Hepatocyte (in vitro differentiated cells): ENCODE measurements around the gene CHKA. TPM values are rescaled to one million over a fixed set of nuclear protein-coding genes. Genes with fewer than 3 reads are reported as not detected.

Experiments
- DNase-seq: peaks from one replicate; pipeline ENCODE4 v3.0.0-alpha.2; 2016; ENCODE audit warnings: low spot score
- H2AFZ ChIP-seq: fragments of 200-600 bp; sonication (generic); 2 replicates; pipeline ENCODE4 v1.6.0; 2016; ENCODE audit warnings: antibody characterized with exemption, mild to moderate bottlenecking
- H3K27ac ChIP-seq: fragments of 200-600 bp; sonication (generic); 2 replicates; pipeline ENCODE4 v1.5.1; 2016; ENCODE audit warnings: mild to moderate bottlenecking
- H3K27me3 ChIP-seq: fragments of 200-600 bp; sonication (generic); 2 replicates; pipeline ENCODE4 v1.6.1; 2016
- H3K36me3 ChIP-seq: fragments of 200-600 bp; sonication (generic); replicated peaks from 2 replicates; pipeline ENCODE4 v1.5.1; 2016; ENCODE audit warnings: low read depth; ENCODE audit not compliant: insufficient read depth
- H3K4me1 ChIP-seq: fragments of 200-600 bp; sonication (generic); 2 replicates; pipeline ENCODE4 v1.5.1; 2016; ENCODE audit warnings: mild to moderate bottlenecking, moderate library complexity; ENCODE audit not compliant: insufficient read depth
- H3K4me2 ChIP-seq: fragments of 200-600 bp; sonication (generic); 2 replicates; pipeline ENCODE4 v1.6.0; 2016
- H3K4me3 ChIP-seq: fragments of 200-600 bp; sonication (generic); 2 replicates; pipeline ENCODE4 v1.5.1; 2016; ENCODE audit warnings: mild to moderate bottlenecking
- H3K79me2 ChIP-seq: fragments of 200-600 bp; sonication (generic); 2 replicates; pipeline ENCODE4 v1.6.0; 2017; ENCODE audit warnings: mild to moderate bottlenecking
- H3K9me2 ChIP-seq: fragments of 200-600 bp; sonication (generic); replicated peaks from 2 replicates; pipeline ENCODE4 v1.6.0; 2017; ENCODE audit warnings: mild to moderate bottlenecking; ENCODE audit not compliant: insufficient read depth
- H3K9me3 ChIP-seq: fragments of 200-600 bp; sonication (generic); 2 replicates; pipeline ENCODE4 v1.5.1; 2016; ENCODE audit warnings: low read depth, mild to moderate bottlenecking
- H4K20me1 ChIP-seq: fragments of 200-600 bp; sonication (generic); 2 replicates; pipeline ENCODE4 v1.6.0; 2016; ENCODE audit warnings: mild to moderate bottlenecking; ENCODE audit not compliant: insufficient read depth, poor library complexity, severe bottlenecking
- CTCF ChIP-seq: fragments of 200-600 bp; sonication (generic); IDR thresholded peaks from 2 replicates; pipeline ENCODE4 v1.5.1; 2016; ENCODE audit warnings: antibody characterized with exemption, mild to moderate bottlenecking; ENCODE audit not compliant: poor library complexity
- EZH2 ChIP-seq: fragments of 200-600 bp; sonication (generic); IDR thresholded peaks from 2 replicates; pipeline ENCODE4 v1.6.1; 2016; ENCODE audit warnings: antibody characterized with exemption, mild to moderate bottlenecking, borderline replicate concordance
- EZH2phosphoT487 ChIP-seq: fragments of 200-600 bp; sonication (generic); IDR thresholded peaks from one replicate; pipeline ENCODE4 v1.6.1; 2018; ENCODE audit warnings: antibody characterized with exemption, mild to moderate bottlenecking, low read depth, moderate library complexity; ENCODE audit not compliant: unreplicated experiment, severe bottlenecking
- WGBS: methylation state at CpG from one replicate; pipeline ENCODE4 v1.1.6; 2016; ENCODE audit warnings: low lambda C conversion rate; ENCODE audit errors: missing lambda C conversion rate; 5-methylcytosine and 5-hydroxymethylcytosine counted together
- polyA plus RNA-seq: library from polyadenylated mRNA; unstranded; fragments of >200 nt; fragmentation: Nextera tagmentation; extraction: Ambion mirVana; gene quantifications from 2 replicates; pipeline ENCODE4 v1.2.1, GENCODE V29; 2016
- total RNA-seq: library from RNA; depleted of rRNA; stranded (reverse); fragments of >200 nt; gene quantifications from 2 replicates; pipeline ENCODE4 v1.2.3, GENCODE V29; 2014

CHKA gene
- total and polyA plus RNA-seq, 2 experiments from 2014 or later: 70.0 to 117 TPM

- Histone ChIP-seq H3K4me2 (peak overlapping the region; percentile 87), H3K4me3 (peak overlapping the region; percentile 17), H3K9me2 (no peaks in the 10 kb centered on the region), H2AFZ (peak overlapping the region; percentile 83), H3K4me1 (peaks cover 16% of the 10 kb centered on the region), H3K79me2 (no peaks in the 10 kb centered on the region), H4K20me1 (no peaks in the 10 kb centered on the region), H3K27ac (peak overlapping the region; percentile 93), H3K36me3 (no peaks in the 10 kb centered on the region), H3K9me3 (no peaks in the 10 kb centered on the region), H3K27me3 (no peaks in the 10 kb centered on the region)
- no peak for TF ChIP-seq EZH2
- DNase-seq: peak; percentile 91
- WGBS: 30% methylated on average over 13 of the region's 15 CpGs
These were observed 7.6 kb upstream of the CHKA start for GRCh38 chr11:68128682-68129327.

GRCh38 chr11:68127714-68128681 lies 6.8 kb upstream of the CHKA start:
- no peaks in the 10 kb centered on the region for H4K20me1 ChIP-seq
- peak overlapping the region; percentile 87 for H3K4me2 ChIP-seq
- H3K79me2 ChIP-seq: no peaks in the 10 kb centered on the region
- TF ChIP-seq EZH2 (no peak), CTCF (no peak), EZH2phosphoT487 (no peak)
- H3K27me3 ChIP-seq: no peaks in the 10 kb centered on the region
- peaks cover 20% of the 10 kb centered on the region for H3K4me1 ChIP-seq
- H3K27ac ChIP-seq: peak overlapping the region; percentile 93
- peak overlapping the region; percentile 17 for H3K4me3 ChIP-seq
- DNase-seq: peak; percentile 96
- no peaks in the 10 kb centered on the region for H3K9me3 ChIP-seq
- H2AFZ ChIP-seq: peak overlapping the region; percentile 83
- 26% methylated on average over 16 of the region's 48 CpGs for WGBS
- H3K36me3 ChIP-seq: no peaks in the 10 kb centered on the region
- H3K9me2 ChIP-seq: no peaks in the 10 kb centered on the region

DNA sequence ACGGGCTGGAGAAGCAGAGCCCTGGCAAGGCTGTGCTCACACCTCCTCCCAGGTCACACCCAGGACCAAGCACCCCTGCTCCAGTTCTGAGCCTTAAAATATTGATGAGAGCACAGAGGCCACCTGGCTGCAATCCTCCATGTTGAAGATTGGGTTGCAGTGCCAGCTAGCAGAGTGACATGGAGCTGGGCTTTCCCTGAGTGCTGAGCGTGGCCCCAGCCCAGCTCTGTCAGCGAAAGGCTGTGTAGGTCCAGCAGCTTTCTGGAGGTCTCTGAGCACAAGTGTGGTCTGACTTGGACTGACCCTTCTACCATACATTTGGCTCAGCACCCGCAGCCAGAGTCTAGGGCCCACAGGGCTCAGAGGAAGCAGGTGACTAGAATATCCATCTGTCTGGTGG lies 4.0 kb upstream of the CHKA start:
- no peak overlapping the region for H3K27ac ChIP-seq
- no peak for TF ChIP-seq EZH2phosphoT487
- no peak for TF ChIP-seq EZH2
- no peak for TF ChIP-seq CTCF
- 90% methylated on average over 4 of the region's 4 CpGs for WGBS

More for the DNA sequence above, 4.0 kb upstream of the CHKA start:
- Histone ChIP-seq H3K9me3 (no peaks in the 10 kb centered on the region), H3K27me3 (no peaks in the 10 kb centered on the region), H3K36me3 (no peaks in the 10 kb centered on the region), H2AFZ (no peak overlapping the region), H4K20me1 (no peaks in the 10 kb centered on the region), H3K9me2 (no peaks in the 10 kb centered on the region), H3K4me2 (no peak overlapping the region), H3K79me2 (peaks cover 3% of the 10 kb centered on the region), H3K4me1 (peaks cover 32% of the 10 kb centered on the region), H3K4me3 (no peak overlapping the region)
- no peak for DNase-seq
